ENCODE data around the gene CLINT1.

The CLINT1 gene

DNA sequence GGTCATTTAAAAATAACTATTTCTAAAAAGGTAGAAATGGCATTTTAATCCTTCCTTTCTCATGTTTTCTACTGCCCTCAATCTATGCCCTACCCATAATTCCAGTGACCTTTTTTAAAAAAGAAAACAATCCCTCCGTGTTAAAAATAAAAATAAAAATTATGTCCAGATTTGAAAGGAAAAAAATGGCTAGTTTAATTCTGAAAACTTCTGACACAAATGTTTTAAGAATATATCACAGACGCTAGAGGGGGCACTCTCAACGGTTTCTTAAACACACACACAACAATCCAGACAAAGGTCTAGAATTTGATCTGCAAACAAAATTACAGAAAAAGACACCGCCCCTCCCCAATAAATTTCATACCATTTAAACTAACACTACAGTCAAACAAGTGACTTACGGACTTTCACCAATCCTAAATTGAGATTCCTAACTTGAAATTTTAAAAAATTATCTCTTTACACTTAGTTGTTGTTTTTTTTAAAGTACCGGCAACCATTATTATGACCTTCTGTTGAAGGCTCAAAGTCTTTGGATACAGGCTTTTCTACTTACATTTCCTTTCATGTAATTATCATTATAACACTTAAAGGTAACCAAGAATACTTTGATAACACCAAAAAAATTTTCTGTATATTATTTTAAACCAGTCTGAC, 38.2 kb downstream of the CLINT1 start:
- DNase-seq (ENCODE audit: low spot score) = peak; percentile 35

DNA sequence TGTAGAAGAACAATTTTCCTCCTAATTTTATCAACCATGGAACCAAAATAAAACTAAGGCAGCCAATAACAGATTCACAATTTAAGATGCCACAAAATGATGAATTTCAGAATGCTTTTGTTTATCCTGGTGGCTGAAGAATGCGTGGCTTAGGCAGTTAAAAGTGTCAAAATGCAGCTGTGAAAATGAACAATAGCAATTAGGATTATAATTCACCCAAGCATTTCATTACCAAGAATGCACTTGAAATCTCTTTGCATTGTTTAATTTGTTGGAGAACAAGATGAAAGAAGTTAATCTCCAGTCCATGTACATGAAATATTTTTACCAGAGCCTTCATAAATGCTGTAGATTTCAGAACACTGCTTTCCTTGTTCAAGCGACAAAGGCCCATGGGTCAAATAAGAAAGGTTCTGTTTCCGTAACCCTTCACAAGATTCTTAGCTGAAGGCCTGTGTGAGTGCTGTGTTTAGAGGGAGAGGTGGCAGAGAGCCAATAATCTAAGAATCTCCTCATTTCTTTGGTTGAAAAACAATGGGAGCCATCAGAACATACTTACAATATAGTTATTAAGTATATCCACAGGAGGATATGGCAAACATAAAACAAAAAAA, 39.3 kb downstream of the CLINT1 start:
- DNase-seq (ENCODE audit: low spot score) = no peak

DNA sequence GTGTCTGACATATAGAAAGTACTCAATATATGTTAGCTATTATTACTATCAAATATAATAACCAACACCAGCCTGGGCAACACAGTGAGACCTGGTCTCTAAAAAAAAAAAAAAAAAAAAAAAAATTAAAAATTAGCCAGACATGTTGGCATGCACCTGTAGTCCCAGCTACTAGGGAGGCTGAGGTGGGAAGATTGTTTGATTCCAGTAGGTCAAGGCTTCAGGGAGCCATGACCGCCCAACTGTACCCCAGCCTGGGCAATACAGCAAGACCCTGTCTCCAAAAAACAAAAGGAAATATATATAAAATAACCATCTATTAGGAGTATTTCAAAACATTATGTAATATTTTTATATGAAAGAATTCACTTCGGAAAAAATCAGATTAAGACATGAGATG, 40.6 kb downstream of the CLINT1 start:
- no peak for DNase-seq (ENCODE audit: low spot score)

DNA sequence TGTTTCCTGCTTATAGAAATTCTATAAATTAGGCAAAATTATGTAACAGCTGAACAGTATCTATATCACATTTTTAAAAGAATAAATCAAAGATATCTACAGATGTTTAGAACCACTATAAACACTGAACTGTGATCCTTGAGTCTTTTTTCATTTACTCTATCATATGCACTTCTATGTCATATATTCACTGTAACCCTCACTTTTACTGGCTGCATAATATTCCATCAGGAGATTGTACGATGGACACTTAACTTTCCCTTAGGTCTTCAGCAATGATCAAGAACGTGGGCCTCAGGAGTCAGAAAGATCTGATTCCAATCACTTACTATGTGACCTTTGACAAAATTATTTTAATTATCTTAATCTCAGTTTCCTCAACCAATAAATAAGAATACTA, 41.0 kb downstream of the CLINT1 start:
- no peak for DNase-seq (ENCODE audit: low spot score)

DNA sequence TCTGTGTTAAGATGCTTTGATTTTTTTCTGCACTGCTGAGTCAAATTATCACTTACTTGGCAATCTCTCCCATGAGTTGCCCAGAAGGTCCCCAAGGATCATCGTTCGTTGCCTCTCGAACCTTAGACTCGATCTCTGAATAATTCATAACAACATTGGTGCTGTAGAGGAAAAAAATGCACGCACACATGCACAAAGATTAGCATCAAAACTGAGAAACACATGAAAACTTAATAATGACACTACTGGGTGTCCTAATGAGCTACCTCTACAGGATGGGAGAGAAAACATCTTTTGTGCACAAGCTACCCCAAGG, 41.6 kb downstream of the CLINT1 start:
- DNase-seq (ENCODE audit: low spot score) = no peak

DNA sequence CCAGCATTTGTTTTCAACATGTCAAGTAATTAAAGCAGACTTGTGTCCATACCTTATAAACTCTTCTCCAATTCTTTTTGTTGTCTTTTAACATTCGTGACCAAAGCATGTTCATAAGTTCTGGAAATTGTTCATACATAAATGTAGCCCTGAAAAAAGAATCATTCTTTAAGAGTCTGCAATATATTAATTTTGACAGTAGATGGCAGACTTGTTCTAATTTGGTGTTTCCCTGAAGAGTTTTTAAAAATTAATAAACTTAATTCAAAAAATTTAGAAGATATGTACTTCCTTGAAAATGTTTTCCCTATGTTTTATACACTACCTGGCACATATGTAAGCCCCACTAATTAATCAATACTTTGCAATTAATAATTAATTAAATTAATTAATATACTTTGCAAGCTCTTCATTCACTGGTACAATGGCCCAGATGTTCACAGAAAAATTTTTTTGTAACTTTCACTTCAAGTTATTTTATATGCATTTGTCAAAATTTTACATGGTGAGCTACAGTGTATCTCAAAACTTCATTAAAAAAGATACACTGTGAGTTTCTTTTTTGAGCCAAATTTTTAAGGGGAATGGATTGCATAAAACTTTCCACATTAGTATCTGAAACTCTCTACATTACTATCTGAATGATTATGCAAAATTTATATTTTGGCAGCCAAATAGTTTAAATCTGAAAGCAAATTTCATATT, 42.1 kb downstream of the CLINT1 start:
- peak; percentile 7 for DNase-seq (ENCODE audit: low spot score)

DNA sequence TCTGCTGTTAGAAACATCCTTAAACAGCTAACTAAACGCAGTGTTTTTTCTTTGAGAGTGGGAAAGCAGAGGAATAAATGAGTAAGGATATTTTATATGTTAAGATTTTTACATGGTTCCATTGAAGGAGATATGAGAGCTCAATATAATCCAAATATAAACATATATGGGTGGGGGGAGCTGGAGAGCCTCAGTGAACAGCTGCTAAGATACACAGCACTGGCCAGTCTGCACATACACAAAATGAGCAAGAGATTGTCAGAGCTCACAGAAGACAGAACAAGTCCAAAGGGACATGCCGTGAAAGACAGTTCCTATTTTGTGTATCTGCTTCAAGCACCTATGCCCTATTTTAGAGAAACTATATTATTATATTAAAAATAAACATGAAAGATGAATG, 46.9 kb downstream of the CLINT1 start:
- DNase-seq (ENCODE audit: low spot score) = no peak

DNA sequence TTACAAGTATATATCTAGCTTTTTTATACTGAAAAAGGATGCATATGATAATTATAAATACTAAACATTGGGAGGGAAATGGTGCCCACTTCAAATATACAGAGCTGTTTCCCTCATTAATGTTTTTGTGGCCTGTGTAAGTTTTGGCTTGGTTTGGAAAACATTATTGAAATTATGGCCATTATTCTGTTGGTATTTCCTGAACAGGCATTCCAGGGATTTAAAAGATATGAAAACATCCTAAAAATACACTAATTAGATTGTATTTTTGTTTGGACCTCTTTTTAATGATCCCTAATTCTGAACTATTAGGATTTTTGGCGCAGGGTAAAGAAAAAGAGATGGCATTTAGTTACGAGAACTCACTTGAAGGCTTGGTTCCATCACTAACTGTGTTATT, 50.9 kb downstream of the CLINT1 start:
- DNase-seq (ENCODE audit: low spot score) = no peak

DNA sequence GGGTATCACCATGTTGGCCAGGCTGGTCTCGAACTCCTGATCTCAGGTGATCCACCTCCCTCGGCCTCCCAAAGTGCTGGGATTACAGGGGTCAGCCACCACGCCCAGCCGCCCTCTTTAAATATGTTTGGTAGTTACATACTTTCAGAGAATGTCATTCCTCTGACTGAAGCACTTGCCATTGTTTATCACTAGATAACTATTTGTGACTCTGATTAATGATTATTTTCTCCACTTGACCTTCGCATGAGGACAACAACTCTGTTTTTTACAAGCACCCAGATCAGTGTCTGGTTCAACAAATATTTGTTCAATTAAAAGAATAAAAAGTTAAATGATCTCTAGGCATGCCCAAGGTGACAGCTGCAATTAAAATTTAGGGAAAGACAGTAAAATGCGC, 56.2 kb downstream of the CLINT1 start:
- no peak for DNase-seq (ENCODE audit: low spot score)

DNA sequence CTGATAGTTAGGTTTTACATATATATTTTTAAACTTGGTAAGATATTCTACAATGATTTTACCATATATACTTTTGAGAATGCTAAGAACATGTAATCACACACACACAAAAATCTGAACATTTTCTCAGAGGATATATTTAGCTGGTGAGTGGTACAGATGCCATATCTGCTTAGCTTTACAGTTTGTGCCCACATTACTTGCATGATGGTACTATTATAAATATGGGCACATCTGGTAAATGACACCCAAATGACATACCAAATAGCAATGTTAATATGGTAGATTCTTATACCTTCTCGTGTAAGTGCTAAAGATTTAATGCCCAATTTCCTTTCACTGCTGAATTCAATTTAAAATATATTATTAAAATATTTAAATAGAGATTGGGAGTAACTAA, 58.8 kb downstream of the CLINT1 start:
- no peak for DNase-seq (ENCODE audit: low spot score)

DNA sequence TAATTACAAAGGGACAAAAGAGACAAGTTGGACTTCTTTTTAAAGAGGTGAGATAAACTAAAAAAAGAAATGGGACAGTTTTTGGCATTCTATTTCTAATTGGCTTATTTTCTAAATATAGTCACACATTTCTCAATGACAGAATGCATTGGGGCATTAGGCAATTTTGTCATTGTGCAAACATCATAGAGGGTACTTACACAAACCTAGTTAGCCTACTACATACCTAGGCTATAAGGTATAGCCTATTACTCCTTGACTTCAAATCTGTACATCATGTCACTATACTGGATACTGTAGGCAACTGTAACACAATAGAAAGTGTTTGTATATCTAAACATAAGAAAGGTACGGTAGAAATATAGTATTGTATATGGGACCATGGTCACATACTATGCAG, 59.4 kb downstream of the CLINT1 start:
- no peak for DNase-seq (ENCODE audit: low spot score)

DNA sequence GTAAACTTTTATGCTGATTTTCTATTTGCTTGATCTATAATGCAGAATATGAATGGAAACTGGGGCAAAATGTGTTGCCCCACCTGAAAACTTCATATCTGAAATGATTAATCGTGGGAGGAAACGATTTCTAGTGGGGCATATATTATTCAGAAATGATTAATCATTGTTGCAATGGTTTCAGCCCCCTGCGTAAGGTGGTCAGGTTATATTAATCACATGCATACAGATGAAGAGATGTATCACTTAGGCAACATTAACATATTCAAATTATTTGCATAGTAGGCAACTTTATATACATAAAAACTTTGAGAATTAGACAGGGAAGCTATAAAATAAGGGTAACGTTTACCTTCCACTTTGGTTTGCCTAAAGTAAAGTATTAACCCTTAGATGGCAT, 65.6 kb downstream of the CLINT1 start:
- no peak for DNase-seq (ENCODE audit: low spot score)

DNA sequence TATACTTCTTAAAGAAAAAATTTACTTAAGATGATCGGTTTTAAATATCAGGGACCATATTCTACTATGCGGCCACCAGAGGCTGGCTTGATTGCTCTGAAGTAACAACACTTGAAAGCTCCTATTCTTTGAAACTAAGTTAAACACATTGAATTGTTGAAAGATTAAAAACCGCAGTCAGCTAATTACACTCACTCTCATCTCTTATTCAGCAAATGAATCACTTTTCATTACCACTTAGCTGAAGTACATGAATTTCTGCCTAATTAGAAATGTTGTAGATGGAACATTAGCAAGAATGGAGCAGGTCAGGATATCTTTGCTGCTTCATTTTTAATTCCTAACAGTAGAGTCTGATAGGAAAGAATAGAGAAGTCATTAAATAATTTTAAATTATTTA, 73.1 kb downstream of the CLINT1 start:
- no peak for DNase-seq (ENCODE audit: low spot score)

DNA sequence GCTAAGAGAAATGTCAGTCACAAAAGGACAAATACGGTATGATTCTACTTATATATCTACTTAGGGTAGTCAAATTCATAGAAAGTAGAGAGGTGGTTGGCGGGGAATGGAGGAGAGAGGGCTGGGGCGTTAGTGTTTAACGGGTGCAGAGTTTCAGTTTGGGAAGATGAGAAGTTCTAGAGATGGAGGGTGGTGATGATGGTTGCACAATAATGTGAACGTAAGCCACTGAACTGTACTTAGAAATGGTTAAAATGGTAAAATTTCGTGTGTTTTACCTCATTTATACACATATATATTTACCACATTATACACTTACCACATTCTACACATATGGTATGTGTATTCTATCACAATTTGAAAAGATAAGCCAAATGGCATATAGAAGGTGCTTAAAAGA, 79.7 kb downstream of the CLINT1 start:
- DNase-seq (ENCODE audit: low spot score) = no peak

DNA sequence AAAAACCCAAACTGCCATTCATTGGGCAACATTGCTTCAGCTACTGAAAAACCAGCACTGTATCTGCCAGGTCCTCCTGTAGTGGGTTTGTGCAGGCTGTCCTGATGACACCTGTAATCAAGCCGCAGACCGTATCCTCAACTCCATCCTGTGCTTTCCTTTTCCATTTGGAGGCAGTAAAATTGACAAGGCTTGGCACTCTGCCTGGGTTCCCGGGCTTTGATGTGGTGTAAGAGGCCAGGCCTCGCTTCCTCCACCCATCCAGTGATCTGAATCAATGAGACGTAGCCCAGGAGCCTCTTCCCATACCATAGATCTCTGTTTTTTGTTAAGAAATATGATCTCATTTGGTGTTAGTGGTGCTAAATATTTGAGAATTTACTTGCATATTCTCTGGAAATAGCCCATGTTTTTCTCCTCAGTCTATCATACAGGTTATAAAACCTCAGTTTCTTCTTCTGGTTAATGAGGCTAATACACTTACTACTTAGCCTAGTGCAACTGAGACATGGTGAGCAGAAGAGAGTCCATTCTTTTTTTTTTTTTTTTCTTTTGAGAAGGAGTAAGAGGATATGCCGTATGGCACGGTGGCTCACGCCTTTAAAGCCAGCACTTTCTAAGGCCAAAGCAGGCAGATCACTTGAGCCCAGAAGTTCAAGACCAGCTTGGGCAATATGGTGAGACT, 80.7 kb downstream of the CLINT1 start:
- no peak for DNase-seq (ENCODE audit: low spot score)

DNA sequence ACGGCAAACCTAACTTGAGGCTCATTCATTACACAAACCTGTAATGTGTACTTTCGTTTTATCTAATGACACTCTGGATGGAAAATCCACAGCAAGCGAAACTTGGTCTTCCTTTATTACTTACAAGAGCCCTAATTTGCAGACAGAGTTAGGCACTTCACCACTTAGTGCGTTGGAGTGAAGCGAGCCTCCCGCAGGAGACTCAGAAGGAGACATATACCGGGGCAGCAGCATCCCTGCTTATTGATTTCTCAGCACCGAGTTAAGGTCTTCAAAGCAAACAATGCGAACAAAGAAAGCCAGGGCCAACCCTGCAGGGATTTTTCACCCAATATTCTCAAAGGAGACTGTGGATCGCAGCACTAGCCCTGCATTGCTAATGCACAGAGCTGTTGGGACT, 86.8 kb downstream of the CLINT1 start:
- DNase-seq (ENCODE audit: low spot score) = no peak

DNA sequence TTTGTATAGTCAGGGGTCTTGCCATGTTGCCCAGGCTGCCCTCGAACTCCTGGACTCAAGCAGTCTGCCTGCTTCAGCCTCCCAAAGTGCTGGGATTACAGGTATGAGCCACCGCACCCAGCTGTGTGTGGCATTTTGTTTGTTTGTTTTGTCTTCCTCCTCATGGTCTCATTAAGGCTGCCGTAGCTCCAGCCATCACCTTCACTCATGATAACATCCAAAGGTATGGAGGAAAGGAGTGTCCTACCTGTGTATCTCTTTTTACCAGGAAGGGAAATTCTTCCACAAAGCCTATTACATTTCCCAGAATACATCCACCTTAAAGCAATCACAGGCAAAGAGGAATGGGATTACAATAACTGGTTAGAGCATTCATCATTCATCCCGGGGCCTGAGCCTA, 88.3 kb downstream of the CLINT1 start:
- no peak for DNase-seq (ENCODE audit: low spot score)

DNA sequence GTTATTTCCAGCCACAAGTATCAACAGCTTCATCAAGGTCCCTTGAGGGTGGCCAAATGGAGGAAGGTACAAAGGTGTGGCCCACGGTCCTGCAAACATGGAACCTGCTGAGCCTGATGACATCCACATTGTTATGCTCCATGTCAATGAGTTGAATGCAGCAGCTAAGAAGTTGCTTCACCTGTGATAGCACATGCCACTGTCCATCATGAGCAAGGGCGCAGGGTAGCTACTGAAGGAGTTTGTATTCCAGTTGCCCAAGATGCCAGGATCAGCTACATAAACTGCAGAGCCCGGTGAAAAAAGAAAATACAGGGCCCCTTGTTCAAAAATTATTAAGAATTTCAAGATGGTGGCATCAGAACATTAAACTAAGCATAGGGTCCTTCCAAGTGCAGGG, 91.3 kb downstream of the CLINT1 start:
- no peak for DNase-seq (ENCODE audit: low spot score)

DNA sequence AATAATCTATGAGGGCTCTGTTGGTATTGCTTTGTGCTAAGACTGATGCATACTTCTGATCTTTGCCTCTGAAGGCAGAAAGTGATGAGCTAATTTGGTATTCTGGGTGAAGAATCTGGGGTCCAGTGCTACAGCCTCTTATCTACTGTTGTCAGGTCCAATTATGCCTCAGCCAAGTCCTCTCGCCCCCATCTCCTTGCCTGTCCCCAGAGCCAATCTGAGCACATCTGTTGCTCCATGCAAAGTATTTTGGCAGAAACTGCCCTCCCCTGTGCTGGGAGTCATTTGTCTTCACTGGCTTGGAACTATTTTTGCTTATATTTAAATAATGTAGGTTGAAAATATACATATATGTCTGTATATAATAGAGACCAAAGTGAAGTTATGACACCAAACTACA, 92.0 kb downstream of the CLINT1 start:
- DNase-seq (ENCODE audit: low spot score) = no peak

DNA sequence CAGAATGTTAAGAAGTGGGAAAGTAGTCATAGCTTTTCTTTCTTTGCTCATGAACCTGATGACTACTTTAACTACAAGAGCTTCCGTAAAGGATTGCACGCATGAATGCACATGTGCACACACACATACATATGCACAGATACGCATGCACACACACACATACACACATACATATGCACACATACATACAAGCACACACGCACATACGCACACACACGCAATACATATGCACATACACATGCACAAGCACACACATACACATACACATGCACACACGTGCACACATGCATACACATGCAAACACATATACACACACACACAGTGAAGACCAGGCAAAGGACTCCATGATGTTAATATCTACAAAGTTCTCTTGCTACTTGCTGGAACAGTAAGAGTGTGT, 92.5 kb downstream of the CLINT1 start:
- no peak for DNase-seq (ENCODE audit: low spot score)

DNA sequence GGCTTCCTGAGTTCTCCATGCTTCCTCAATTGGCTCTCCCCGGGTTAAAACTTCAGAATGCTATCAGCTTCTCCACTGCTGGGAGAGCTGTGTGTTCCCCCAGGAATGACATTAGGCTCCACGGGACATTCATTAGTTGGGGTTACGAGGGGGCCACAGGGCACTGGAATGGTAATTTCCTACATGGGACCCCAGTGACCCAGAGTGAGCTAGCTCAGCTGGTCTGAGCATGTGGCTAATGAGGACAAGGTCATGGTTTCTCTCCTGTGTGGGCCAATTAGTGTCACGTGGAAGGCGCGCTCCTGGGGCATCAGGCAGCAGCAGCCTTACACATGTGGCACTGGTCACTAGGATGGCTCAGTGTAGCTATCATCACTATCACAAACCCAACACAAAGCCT, 94.4 kb downstream of the CLINT1 start:
- DNase-seq (ENCODE audit: low spot score) = no peak

DNA sequence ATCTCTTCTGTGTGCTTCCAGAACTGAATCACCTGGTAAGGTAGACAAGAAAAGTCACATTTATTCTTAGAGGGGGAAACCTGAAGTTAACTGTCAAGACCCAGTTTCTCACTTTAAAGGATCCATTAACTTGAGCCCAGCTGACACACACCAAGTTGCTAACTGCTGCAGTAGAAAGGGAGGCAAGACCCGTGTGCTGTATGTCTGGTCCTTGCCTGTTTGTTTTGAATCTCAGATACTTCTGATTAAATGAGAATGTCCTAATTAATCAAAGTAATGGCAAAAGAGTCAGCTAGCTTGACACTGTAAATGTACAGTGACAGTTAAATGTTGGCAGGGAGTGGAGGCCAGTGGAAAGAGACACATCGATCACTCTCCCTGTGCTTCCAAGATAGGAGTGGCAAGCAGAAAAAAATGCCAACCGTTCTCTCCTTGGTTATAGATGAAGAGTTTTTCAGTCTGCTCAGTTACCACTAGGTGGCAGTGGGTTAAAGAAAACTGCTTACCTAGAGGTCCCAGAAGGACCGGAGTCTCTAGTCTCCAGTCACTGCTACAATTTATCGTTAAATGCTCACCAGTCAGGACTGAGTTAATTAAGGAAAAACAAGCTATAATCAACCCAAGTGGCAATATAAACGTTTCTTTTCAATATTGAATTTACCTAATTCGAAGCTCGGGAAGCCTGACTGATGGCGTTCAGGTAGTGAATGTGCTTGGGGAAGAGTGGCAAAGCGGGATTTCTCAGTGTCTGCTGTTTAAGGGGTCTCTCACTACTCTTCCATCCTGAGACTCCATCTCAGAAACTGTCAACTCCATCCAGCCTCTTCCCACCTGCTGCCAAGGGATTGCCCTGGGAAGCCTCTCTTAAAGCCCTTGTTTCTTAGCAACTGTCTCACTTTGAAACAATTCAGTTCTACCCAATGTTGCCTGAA, 97.0 kb downstream of the CLINT1 start:
- DNase-seq (ENCODE audit: low spot score) = peak; percentile 78
